Kidney (tissue), 14 donors: ENCODE measurements around the gene CHRNB4. TPM values are rescaled to one million over a fixed set of nuclear protein-coding genes. Genes with fewer than 3 reads are reported as not detected.

Experiments used
- DNase-seq, 5 donors: peaks; one replicate each; pipeline ENCODE4 v3.0.0-alpha.2; 2013 to 2020
- FAIRE-seq: peaks from 2 replicates; lab custom pipeline; 2012; peaks lifted over from hg19 to GRCh38; lab: Jason Lieb, UNC
- H3K27ac ChIP-seq, 2 donors: one replicate each; pipeline ENCODE4 v1.7.0; 2013; ENCODE audit warnings: low read depth in 2 of 2, low read length in 2 of 2, inconsistent platforms in 1 of 2
- H3K27me3 ChIP-seq: one replicate; pipeline ENCODE4 v1.7.1; 2013; ENCODE audit warnings: low read length, inconsistent platforms; ENCODE audit not compliant: control insufficient read depth, insufficient read depth
- H3K36me3 ChIP-seq, 3 donors: one replicate each; pipeline versions ENCODE4 v1.7.0 to v1.7.1; 2013; ENCODE audit warnings: low read length in 3 of 3, control low read depth in 1 of 3, inconsistent platforms in 1 of 3; ENCODE audit not compliant: insufficient read depth in 3 of 3, control insufficient read depth in 2 of 3
- H3K4me1 ChIP-seq, 3 donors: one replicate each; pipeline versions ENCODE4 v1.7.0 to v1.7.1; 2013; ENCODE audit warnings: low read length in 3 of 3, inconsistent platforms in 1 of 3, low read depth in 1 of 3; ENCODE audit not compliant: control insufficient read depth in 2 of 3, insufficient read depth in 2 of 3
- H3K4me3 ChIP-seq, 3 donors: one replicate each; pipeline versions ENCODE4 v1.7.0 to v1.8.1; 2013; ENCODE audit warnings: low read length in 3 of 3, control low read depth in 1 of 3, inconsistent platforms in 1 of 3
- H3K9ac ChIP-seq, 3 donors: one replicate each; pipeline versions ENCODE4 v1.7.0 to v1.7.1; 2013; ENCODE audit warnings: low read length in 3 of 3, control low read depth in 1 of 3, inconsistent platforms in 1 of 3
- H3K9me3 ChIP-seq, 3 donors: one replicate each; pipeline versions ENCODE4 v1.7.0 to v1.7.1; 2013; ENCODE audit warnings: low read length in 3 of 3, control low read depth in 1 of 3, inconsistent platforms in 1 of 3; ENCODE audit not compliant: control insufficient read depth in 2 of 3, insufficient read depth in 1 of 3
- intact Hi-C: fragments of 100-400 bp; cut with DNase I; formaldehyde crosslinking; loops from one replicate; pipeline ENCODE4 v1.11.1; 2022
- polyA plus RNA-seq: library from polyadenylated mRNA; stranded (reverse); fragments of 350-450 nt; fragmentation: Illumina TruSeq; extraction: RNeasy Lipid Tissue Mini Kit (QIAGEN cat#74804); gene quantifications from one replicate; pipeline ENCODE4 v1.2.3, GENCODE V29; 2014; ENCODE audit warnings: low read depth, low replicate concordance; ENCODE audit not compliant: insufficient read depth
- total RNA-seq: library from RNA; stranded (reverse); fragmentation: NEBNext Ultra II Directional; extraction: Animal tissue kit (Norgen Biotek cat#: 25700); gene quantifications from one replicate; pipeline ENCODE4 v1.2.1, GENCODE V29; 2021
- TF ChIP-seq, protein P1 (sequence below): IDR thresholded peaks from 3 replicates; pipeline ENCODE4 v1.5.1; 2012; ENCODE audit warnings: mild to moderate bottlenecking, moderate library complexity, borderline replicate concordance; ENCODE audit not compliant: insufficient read depth; ENCODE audit errors: extremely low read depth
- donor health status: control.
- donor health status: control.
- donor health status: control.
- donor health status: control.
- donor health status: control.
- donor health status: DM: yes; HTN: yes; CAD: no.
- donor health status: Normal renal cell carcinoma (clear cell type).

Gene CHRNB4
- total and polyA plus RNA-seq, 2 donors from 2014 or later = 0.13 to 0.32 TPM

DNA sequence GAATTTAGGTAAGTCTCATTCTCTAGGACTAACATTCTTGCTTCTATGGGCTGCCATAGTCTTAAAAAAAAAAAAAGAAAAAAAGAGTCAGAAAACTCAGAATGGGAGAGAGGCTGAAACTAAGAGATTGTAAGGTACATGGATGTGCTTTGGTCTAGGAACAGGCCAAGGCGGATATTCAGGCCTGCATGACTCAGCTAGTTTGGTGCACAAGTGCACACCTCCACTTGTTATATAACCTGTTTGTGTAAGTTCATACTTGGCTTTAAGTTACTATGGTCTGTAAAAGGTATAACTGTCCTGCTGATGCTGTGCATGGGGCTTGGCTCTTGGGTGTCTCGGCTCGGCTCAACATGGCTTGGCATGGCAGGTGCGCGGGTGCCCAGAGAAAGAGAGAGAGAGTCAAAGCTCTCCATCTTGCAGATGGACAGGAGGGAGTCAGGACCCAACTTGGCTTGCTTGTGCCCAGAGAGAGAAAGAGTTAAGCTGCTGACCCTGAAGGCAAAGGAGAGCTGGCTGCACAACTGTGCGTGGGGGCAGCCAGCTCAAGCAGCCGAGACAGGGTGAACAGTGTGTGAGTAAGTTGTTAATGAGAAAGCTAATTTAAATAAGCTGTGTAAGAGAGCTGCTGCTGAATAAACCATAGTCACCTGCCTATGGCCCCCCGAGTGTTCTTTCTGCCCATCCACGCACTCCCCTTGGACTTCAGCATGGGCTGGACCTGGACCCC, 31.4 kb upstream of the CHRNB4 start:
- TF ChIP-seq, protein P1, sequence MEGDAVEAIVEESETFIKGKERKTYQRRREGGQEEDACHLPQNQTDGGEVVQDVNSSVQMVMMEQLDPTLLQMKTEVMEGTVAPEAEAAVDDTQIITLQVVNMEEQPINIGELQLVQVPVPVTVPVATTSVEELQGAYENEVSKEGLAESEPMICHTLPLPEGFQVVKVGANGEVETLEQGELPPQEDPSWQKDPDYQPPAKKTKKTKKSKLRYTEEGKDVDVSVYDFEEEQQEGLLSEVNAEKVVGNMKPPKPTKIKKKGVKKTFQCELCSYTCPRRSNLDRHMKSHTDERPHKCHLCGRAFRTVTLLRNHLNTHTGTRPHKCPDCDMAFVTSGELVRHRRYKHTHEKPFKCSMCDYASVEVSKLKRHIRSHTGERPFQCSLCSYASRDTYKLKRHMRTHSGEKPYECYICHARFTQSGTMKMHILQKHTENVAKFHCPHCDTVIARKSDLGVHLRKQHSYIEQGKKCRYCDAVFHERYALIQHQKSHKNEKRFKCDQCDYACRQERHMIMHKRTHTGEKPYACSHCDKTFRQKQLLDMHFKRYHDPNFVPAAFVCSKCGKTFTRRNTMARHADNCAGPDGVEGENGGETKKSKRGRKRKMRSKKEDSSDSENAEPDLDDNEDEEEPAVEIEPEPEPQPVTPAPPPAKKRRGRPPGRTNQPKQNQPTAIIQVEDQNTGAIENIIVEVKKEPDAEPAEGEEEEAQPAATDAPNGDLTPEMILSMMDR = no peak
- no peak for FAIRE-seq

DNA sequence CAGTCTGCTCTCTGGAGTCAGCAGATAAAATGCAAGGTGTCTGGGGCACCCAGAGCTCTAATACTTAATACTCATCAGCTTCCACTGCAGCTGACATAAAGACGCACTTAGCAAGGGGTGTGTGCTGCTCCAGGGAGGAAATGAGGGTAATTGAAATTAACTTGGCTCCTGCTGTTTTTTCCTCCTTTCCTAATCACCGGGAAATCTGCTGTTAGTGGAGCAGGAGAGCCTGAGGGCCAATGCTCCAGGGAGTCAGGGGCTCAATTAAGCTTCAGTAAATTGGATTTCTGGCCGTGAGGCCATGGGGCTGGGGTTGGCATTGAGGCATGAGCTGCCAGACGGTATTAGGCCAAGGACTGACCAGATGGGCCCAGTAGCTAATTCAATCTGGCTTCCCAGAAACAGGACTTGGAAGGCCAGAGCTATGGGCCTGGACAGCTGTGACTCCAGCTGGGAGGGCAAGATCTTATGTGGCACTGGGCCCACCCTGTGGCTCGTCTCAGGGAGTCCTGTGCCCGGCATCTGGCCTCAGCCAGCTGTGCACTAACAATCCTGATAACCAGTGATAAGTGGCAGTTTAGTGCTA, 30.7 kb upstream of the CHRNB4 start:
- Histone ChIP-seq H3K36me3 (no peaks in the 10 kb centered on the region), H3K27me3 (no peaks in the 10 kb centered on the region), H3K4me3 (no peak overlapping the region), H3K4me1 (peaks cover 7 to 13% (median 11%) of the 10 kb centered on the region in 3 donors), H3K27ac (peak overlapping the region; percentile 23 to 55), H3K9me3 (no peaks in the 10 kb centered on the region), H3K9ac (no peak overlapping the region)
- intact Hi-C loops = no loop called here
- TF ChIP-seq, protein P1 = no peak
- FAIRE-seq = no peak
- DNase-seq = peak in 3 of 5 donors; percentile 51 to 74 (median 54)

More for the DNA sequence above, 31.4 kb upstream of the CHRNB4 start:
- intact Hi-C loops = no loop called here
- H3K4me3 ChIP-seq = no peak overlapping the region
- no peak overlapping the region for H3K9ac ChIP-seq
- H3K4me1 ChIP-seq = peaks cover 7 to 13% (median 11%) of the 10 kb centered on the region in 3 donors
- H3K36me3 ChIP-seq = no peaks in the 10 kb centered on the region
- H3K27me3 ChIP-seq = no peaks in the 10 kb centered on the region
- H3K27ac ChIP-seq = peak overlapping the region in 1 of 2 donors; percentile 55
- DNase-seq = peak in 4 of 5 donors; percentile 53 to 77 (median 65)
- H3K9me3 ChIP-seq = no peaks in the 10 kb centered on the region

DNA sequence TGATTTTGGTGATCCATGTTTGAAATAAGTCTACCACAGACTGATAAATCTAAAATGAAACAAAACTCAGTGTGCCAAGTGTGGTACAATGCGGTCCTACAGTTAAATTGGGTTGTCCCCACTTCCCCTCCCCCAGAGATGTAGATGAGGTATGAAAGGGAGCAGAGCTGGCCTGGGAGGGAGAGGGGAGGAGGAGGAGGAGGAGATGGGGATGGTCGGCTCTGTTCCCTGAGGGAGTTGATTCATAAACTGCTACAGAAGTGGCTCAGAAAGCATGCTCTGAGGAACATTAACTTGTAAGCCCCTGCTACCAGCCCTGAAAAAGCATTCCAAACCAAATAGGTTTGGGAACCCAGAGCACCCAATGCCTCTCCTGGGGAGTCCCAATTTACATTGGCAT, 28.0 kb upstream of the CHRNB4 start:
- intact Hi-C loops = no loop called here
- Histone ChIP-seq H3K4me1 (peaks cover 7 to 13% (median 11%) of the 10 kb centered on the region in 3 donors), H3K36me3 (no peaks in the 10 kb centered on the region), H3K27ac (no peak overlapping the region), H3K9me3 (no peaks in the 10 kb centered on the region), H3K9ac (no peak overlapping the region), H3K27me3 (no peaks in the 10 kb centered on the region), H3K4me3 (no peak overlapping the region)
- FAIRE-seq (no peak), DNase-seq (peak in 1 of 5 donors; percentile 22)
- TF ChIP-seq, protein P1 = no peak
